HepG2 (cell line): ENCODE data around the gene MCAT. TPM values are rescaled to one million over a fixed set of nuclear protein-coding genes. Genes with fewer than 3 reads are reported as not detected.

Experiments used
- GATA4 ChIP-seq: sonication (generic); IDR thresholded peaks from 2 replicates; pipeline ENCODE4 v1.6.1; 2016; ENCODE audit warnings: antibody characterized with exemption, low read depth, borderline replicate concordance
- JUN ChIP-seq: sonication (generic); formaldehyde crosslinking; IDR thresholded peaks from 2 replicates; pipeline ENCODE4 v1.4.0; 2020; ENCODE audit warnings: mild to moderate bottlenecking, missing genetic modification reagents
- JUNB ChIP-seq: sonication (generic); formaldehyde crosslinking; IDR thresholded peaks from 2 replicates; pipeline ENCODE4 v1.8.0; 2022; ENCODE audit warnings: missing genetic modification reagents, mild to moderate bottlenecking, borderline replicate concordance
- KMT2A ChIP-seq: sonication (generic); formaldehyde crosslinking; IDR thresholded peaks from 2 replicates; pipeline ENCODE4 v1.4.0; 2020; ENCODE audit warnings: missing genetic modification reagents
- MAF1 ChIP-seq: sonication (generic); formaldehyde crosslinking; IDR thresholded peaks from 2 replicates; pipeline ENCODE4 v1.5.0; 2020; ENCODE audit warnings: missing genetic modification reagents, borderline replicate concordance
- RXRA ChIP-seq: sonication (generic); formaldehyde crosslinking; IDR thresholded peaks from 2 replicates; pipeline ENCODE4 v1.5.1; 2020; ENCODE audit warnings: missing genetic modification reagents
- SRSF4 ChIP-seq: fragments of 200-400 bp; formaldehyde crosslinking; IDR thresholded peaks from one replicate; pipeline ENCODE4 v1.6.1; 2018; ENCODE audit warnings: mild to moderate bottlenecking, low read depth, low read length, moderate library complexity; ENCODE audit not compliant: poor library complexity, severe bottlenecking
- TP53 ChIP-seq: sonication (generic); formaldehyde crosslinking; conservative IDR thresholded peaks from 2 replicates; pipeline ENCODE4 v1.4.0; 2020; ENCODE audit warnings: missing genetic modification reagents
- TRAFD1 ChIP-seq: sonication (generic); formaldehyde crosslinking; IDR thresholded peaks from 2 replicates; pipeline ENCODE4 v1.5.1; 2020; ENCODE audit warnings: missing genetic modification reagents, mild to moderate bottlenecking, borderline replicate concordance
- U2AF2 ChIP-seq: fragments of 200-400 bp; formaldehyde crosslinking; IDR thresholded peaks from 2 replicates; pipeline ENCODE4 v1.6.1; 2017; ENCODE audit warnings: low read depth, mild to moderate bottlenecking, low read length
- ZNF207 ChIP-seq: fragments of 450-650 bp; IDR thresholded peaks from 2 replicates; pipeline ENCODE4 v1.6.1; 2016; ENCODE audit warnings: antibody characterized with exemption, borderline replicate concordance
- ZNF232 ChIP-seq: sonication (generic); formaldehyde crosslinking; IDR thresholded peaks from 2 replicates; pipeline ENCODE4 v1.4.0; 2020; ENCODE audit warnings: missing genetic modification reagents, borderline replicate concordance
- ZNF33B ChIP-seq: sonication (generic); formaldehyde crosslinking; IDR thresholded peaks from 2 replicates; pipeline ENCODE4 v1.5.1; 2020; ENCODE audit warnings: mild to moderate bottlenecking, missing genetic modification reagents
- ZNF558 ChIP-seq: sonication (generic); formaldehyde crosslinking; IDR thresholded peaks from 2 replicates; pipeline ENCODE4 v1.9.0; 2022; ENCODE audit warnings: mild to moderate bottlenecking, missing genetic modification reagents, borderline replicate concordance
- ZNF850 ChIP-seq: sonication (generic); formaldehyde crosslinking; conservative IDR thresholded peaks from 2 replicates; pipeline ENCODE4 v1.9.0; 2021; ENCODE audit warnings: mild to moderate bottlenecking, missing genetic modification reagents
- polyA plus RNA-seq, 8 experiments: library from polyadenylated mRNA; depleted of rRNA in 3 of 8; stranded (reverse) in 7 of 8; unstranded in 1 of 8; fragments of >200 nt; fragmentation: Illumina TruSeq in 4 of 8; extraction: Trizol in 4 of 8; gene quantifications; 2 replicates each; pipeline versions ENCODE4 v1.2.1 to v1.2.3, GENCODE V29; 2011 to 2016; ENCODE audit warnings: low read depth in 4 of 8, missing spikeins in 1 of 8, mixed read lengths in 1 of 8; ENCODE audit not compliant: insufficient read depth in 1 of 8
- total RNA-seq, 5 experiments: library from RNA; depleted of rRNA; stranded (reverse); fragments of >200 nt; fragmentation: Illumina TruSeq; extraction: Trizol; gene quantifications; 2 replicates each; pipeline ENCODE4 v1.2.3, GENCODE V29; 2016; ENCODE audit warnings: low read depth in 1 of 5

Gene MCAT
- total and polyA plus RNA-seq, 2 of the 13 experiments (the other 11 are each of a cell fraction or from before 2014, with no cell fraction given): 9.3 to 16.7 TPM

GRCh38 chr22:43142880-43143562 is at the start of gene MCAT (continued):
- TF ChIP-seq TP53 (CRISPR knock-in tag) (0 out of 2 replicates have a peak, but pooled peaks have one; percentile 53), ZNF232 (CRISPR knock-in tag) (no peak), JUN (no peak), ZNF207 (no peak), JUNB (no peak), ZNF33B (CRISPR knock-in tag) (no peak), TRAFD1 (CRISPR knock-in tag) (no peak), MAF1 (CRISPR knock-in tag) (0 out of 2 replicates have a peak, but pooled peaks have one; percentile 74), RXRA (CRISPR knock-in tag) (peak; percentile 55; the same call in 1 of the 2 replicates), U2AF2 (no peak), SRSF4 (no peak), KMT2A (peak; percentile 97), GATA4 (no peak), ZNF558 (CRISPR knock-in tag) (peak; percentile 59; the same call in 1 of the 2 replicates), ZNF850 (CRISPR knock-in tag) (no peak)
- TF ChIP-seq, all 625 proteins: peak for 267
